T-helper 1 cell (primary cell): ENCODE results near the gene ABCA7.

ENCODE experiments used
- DNase-seq, 5 donors: peaks; one replicate each; pipeline ENCODE4 v3.0.0-alpha.2; 2012 to 2020
- total RNA-seq, 4 donors: gene quantifications; one replicate each; lab custom pipeline; 2026; lab: John Stamatoyannopoulos, UW

ABCA7 gene, protein sequence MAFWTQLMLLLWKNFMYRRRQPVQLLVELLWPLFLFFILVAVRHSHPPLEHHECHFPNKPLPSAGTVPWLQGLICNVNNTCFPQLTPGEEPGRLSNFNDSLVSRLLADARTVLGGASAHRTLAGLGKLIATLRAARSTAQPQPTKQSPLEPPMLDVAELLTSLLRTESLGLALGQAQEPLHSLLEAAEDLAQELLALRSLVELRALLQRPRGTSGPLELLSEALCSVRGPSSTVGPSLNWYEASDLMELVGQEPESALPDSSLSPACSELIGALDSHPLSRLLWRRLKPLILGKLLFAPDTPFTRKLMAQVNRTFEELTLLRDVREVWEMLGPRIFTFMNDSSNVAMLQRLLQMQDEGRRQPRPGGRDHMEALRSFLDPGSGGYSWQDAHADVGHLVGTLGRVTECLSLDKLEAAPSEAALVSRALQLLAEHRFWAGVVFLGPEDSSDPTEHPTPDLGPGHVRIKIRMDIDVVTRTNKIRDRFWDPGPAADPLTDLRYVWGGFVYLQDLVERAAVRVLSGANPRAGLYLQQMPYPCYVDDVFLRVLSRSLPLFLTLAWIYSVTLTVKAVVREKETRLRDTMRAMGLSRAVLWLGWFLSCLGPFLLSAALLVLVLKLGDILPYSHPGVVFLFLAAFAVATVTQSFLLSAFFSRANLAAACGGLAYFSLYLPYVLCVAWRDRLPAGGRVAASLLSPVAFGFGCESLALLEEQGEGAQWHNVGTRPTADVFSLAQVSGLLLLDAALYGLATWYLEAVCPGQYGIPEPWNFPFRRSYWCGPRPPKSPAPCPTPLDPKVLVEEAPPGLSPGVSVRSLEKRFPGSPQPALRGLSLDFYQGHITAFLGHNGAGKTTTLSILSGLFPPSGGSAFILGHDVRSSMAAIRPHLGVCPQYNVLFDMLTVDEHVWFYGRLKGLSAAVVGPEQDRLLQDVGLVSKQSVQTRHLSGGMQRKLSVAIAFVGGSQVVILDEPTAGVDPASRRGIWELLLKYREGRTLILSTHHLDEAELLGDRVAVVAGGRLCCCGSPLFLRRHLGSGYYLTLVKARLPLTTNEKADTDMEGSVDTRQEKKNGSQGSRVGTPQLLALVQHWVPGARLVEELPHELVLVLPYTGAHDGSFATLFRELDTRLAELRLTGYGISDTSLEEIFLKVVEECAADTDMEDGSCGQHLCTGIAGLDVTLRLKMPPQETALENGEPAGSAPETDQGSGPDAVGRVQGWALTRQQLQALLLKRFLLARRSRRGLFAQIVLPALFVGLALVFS (N-terminal part only)
- 180 to 238 (median 207) reads per million in 4 donors for total RNA-seq

DNA sequence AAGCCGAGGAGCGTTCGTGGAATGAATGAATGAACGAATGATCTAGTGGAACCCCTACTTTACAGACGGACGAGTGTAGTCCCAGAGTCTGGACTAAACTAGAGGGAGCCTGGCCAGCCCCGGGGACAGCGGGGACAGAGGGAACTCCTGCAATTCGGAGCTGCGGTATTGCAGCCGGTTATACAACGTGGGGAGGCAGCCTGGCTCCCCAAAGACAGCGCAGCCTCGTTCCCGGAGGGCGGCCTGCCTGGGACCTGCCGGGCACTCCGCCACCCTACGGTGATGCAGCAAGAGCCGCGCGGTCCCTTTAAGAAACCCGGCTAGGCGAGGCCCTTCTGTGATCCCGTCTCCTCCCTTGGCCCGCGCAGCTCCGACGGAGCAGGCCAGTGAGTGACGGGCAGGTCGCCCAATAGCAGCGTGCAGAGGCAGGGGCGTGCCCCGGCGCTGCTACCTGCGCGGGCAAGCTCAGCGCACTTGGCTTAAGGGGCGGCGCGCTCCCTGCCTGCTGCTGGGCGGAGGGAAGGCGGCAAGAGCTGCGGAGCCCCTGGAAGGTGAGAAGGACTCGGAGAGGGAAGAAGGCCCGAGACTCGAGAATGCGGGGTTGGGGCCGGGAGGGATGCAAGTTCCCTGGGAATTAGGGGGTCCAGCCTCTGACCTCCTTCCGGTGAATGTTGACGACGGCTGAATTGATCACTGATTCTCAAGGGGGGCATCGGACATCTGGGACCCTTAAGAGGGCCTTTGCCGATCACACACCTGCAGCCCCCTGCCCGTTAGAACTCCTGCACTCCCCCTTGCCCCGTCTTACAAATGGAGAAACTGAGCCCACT is at the start of gene ABCA7:
ABCA7 (plus strand) TSS at position 462 of the 830 bp plus-strand sequence. CDS start 1,255 bp downstream, outside the sequence.
- peak; percentile 98 to 99 (median 99) for DNase-seq

GRCh38 chr19:990119-990571 is 49.8 kb upstream of the ABCA7 start:
- DNase-seq: no peak

DNA sequence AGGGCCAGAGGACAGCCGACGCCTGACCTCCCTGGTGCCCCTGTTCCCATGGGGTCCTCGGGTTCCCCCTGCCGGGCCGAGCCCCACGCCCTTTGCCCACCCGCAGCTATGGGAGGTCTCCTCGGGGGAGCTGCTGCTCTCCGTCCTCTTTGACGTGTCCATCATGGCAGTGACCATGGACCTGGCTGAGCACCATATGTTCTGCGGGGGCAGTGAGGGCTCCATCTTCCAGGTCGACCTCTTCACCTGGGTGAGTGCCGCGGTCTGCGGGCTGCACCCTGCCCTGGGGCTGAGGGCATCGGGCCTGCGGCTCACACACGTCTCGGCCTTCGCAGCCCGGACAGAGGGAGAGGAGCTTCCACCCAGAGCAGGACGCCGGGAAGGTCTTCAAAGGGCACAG is 49.2 kb upstream of the ABCA7 start:
- DNase-seq: no peak

GRCh38 chr19:991174-991931 is 48.6 kb upstream of the ABCA7 start:
- DNase-seq: peak; percentile 30 to 71 (median 62)

DNA sequence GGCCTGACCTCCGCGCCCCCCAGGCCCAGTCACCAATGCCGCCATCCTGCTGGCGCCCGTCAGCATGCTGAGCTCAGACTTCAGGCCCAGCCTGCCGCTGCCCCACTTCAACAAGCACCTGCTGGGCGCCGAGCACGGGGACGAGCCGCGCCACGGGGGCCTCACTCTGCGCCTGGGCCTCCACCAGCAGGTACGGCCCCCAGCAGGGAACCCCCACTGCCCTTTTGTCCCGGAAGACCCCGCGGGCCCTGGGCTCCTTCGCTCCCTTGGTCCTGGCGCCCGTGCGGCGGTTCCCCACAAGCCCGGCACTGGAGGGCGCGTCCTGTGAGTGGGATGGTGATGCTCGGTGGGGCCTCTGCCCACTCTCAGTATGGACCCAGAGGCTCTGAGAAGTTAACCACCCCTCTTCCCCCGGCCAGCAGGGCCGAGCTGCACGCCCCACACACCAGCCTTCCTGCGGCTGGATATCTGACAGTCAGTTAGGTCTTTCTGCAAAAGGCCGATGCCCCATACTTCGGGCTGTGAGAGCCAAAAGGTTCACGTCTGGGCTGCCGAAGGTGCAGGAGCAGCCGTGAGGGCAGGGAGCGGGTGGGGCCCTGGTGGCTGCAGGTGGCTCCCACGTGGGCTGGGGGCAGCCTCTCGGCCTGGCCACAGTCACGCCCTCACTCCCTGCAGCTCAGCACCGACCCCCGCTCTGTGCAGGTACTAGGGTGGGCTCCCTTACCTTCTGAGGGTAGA is 47.8 kb upstream of the ABCA7 start:
- no peak for DNase-seq

DNA sequence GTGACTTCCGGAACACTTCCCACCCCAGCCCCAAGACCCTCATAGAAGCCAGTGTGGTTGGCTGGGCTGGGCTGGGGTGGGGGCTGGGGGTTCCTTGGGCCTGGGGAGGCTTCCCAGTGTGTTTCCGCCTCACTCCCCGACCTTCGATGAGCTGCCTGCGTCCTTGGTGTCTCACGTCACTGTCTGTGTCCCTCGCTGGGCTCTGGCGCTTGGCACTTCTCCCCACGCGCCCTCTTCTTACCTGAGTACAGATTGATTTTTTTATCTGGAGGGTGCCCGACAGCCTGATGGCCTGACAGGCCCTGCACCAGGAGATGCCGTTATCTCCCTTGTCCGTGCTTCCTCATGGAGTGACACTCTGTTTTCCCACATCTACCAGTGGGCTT is 47.2 kb upstream of the ABCA7 start:
- no peak for DNase-seq

DNA sequence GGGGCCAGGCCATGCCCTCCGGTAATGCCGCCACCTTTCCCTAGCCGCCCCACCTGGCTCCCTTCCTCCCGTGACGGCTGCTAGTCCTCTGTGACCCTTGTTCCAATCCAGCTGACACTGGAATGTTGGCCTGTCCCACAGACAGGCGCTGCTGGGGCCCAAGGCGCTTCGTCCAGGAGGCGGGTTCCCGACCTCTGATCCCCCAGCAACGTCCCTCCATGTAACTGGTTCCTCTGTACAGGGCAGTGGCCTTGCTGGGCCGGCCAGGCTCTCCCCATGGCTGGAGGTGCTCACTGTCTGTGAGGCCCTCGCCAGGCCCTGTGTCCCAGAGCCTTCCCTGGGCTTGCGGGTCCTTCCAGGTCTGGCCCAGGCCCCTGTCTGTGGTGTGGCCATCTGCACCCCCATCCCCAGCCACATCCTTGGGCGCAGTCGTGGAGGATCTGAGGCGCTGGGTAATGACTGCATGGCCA is 46.5 kb upstream of the ABCA7 start:
- DNase-seq: no peak

GRCh38 chr19:993831-994393 is 46.0 kb upstream of the ABCA7 start:
- DNase-seq: no peak

- DNase-seq: no peak
These were observed 45.4 kb upstream of the ABCA7 start for GRCh38 chr19:994516-994915.

DNA sequence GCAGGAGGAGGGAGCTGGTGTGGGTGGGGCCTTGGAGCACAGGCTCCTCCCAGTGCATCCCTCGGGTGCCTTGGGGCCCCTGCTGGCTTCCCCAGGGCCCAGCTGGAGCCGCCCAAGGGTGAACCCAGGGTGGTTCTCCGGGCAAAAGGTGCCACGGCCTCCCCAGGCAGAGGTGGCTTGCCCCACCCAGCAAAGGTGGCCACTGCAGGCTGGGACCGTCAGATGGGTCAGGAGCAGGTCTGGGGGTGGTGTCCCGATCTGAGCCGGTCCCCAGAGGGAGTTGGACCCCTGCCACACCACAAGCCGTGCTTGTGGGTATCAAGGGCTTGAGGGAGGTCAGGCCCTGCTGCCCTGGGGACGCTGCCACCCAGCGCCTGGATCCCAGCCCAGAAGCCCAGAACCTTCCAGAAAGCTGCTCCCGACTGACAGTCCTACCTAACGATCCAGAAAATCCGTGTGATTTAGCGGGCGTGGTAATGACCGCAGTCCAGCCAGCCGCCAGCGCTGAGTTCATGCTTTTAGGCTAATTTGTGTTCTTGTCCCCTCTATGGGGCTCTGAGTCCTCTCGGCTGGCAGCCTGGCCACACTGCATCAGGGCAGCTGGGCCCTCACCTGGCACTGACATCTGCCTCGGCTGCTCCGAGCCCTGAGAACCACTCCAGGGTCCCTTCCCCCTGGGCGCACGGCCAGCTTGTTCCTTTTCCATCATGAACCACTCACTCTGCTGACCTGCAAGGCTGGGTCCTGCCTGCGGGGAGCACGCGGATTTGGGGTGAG is 44.7 kb upstream of the ABCA7 start:
- no peak for DNase-seq

GRCh38 chr19:996051-996838 is 43.7 kb upstream of the ABCA7 start:
- peak; percentile 52 to 87 (median 72) for DNase-seq

DNA sequence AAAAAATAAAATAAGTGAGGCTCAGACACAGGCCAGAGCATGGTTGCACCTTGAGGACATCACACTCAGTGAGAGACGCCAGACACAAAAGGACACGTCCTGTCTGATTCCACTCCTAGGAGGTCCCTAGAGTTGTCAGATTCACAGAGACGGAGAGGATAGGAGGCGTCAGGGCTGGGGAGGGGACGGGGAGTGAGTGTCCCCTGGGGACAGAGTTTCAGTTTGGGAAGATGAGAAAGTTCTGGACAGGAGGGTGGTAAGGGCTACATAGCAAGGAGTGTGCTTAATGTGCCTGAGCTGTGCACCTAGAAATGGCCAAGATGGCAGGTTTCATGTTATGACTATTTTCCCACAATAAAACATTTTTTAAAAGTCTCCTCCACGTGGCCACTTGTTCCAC is 41.8 kb upstream of the ABCA7 start:
- DNase-seq: no peak

- DNase-seq: no peak
These were observed 40.6 kb upstream of the ABCA7 start for GRCh38 chr19:999379-999719.

DNA sequence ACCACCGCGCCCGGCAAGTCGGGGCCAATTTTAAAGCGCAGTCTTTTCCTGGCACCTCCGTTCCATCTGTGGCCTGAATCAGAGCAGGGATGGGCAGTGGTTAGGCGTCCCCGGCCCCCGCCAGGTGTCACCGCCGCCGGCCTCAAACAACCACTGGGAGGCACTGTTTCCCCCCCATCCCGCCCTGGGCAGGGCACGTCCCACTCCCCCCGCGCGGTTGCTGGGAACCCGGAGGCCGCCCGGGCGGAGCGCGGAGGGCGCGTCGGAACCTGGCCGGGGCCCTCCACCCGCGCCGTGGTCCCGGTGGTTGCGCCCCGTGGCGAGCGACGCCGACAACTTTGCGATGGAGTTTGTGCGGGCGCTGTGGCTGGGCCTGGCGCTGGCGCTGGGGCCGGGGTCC is 39.8 kb upstream of the ABCA7 start, which contains the start of gene GRIN3B:
GRIN3B (plus strand) TSS at position 325 of the 400 bp plus-strand sequence; CDS start at position 344, 19 bp downstream.
- DNase-seq: peak in 4 of 5 donors; percentile 52 to 62 (median 56)

DNA sequence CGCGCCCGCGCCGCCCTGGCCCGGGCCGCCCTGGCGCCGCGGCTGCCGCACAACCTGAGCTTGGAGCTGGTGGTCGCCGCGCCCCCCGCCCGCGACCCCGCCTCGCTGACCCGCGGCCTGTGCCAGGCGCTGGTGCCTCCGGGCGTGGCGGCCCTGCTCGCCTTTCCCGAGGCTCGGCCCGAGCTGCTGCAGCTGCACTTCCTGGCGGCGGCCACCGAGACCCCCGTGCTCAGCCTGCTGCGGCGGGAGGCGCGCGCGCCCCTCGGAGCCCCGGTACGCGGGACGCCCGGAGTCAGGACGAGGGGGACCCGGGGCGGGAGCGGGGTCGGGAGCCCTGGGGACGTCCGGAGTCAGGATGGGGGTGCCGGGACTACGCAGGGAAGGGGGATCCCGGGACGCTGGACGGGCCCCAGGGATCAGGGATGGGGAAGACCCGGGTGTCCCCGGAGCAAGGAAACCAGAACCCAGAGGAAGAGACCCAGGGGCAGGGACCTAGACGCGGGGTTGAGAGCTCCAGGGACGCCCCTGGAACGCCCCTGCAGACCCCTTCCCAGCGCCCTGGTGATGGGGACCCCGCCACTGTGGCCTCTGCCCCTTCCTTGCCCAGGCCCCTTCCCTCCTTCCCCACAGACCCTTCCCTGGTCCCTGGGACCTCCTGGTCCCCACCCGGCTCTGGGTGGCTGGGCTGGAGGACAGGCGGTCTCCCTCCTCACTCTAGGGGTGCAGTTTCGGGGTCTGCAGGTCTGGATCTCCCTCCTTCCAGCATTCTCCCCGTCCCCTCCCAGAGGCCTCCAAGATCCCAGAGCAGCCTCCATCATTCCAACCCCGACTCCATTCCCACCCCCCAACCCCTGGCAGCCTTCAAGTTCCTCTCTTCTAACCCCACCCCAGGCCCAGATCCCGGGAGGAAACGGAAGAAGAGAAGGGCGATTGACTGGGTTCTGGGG is 39.0 kb upstream of the ABCA7 start:
- DNase-seq: no peak

DNA sequence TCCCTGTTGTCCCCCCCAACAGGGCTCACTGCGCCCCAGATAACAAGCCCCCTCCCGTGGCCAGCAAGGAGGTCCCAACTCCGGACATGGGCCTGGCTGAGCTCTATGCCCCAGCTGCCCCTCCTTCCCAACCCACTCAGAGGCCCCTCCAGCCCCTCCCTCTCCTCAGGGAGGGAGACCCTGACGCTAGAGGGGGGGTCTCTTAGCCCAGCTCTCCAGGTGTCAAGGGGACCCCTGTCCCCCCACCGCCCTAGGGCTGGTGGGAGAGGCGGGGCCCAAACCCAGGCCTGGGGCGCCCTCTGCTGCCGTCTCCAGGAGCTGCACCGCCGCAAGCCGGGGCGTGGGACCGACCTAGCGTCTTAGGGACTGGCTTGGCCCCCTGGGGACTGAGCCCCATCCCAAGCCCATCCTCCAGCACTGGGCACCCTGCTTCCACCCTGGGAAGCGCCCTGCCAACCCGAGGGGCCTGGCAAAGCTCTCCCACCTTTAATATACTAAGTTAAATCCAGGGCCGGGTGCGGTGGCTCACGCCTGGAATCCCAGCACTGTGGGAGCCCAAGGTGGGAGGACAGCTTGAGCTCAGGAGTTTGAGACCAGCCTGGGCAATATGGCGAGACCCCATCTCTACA is 38.3 kb upstream of the ABCA7 start:
- DNase-seq: peak in 4 of 5 donors; percentile 49 to 66 (median 54)
